T follicular helper cell (primary cell): Measurements from ENCODE around the gene TMEM11.

ENCODE experiments used
- DNase-seq: peaks from one replicate; pipeline ENCODE4 v3.0.0-alpha.2; 2020; ENCODE audit warnings: low read depth

TMEM11 gene

GRCh38 chr17:21162394-21162775 is 51.6 kb downstream of the TMEM11 start:
- no peak for DNase-seq

GRCh38 chr17:21161498-21162393 is 52.2 kb downstream of the TMEM11 start:
- DNase-seq: no peak

GRCh38 chr17:21160401-21160800 is 53.6 kb downstream of the TMEM11 start:
- DNase-seq: no peak

GRCh38 chr17:21157586-21158370 is 56.2 kb downstream of the TMEM11 start:
- DNase-seq: no peak

GRCh38 chr17:21152731-21153130 is 61.2 kb downstream of the TMEM11 start:
- DNase-seq: no peak

GRCh38 chr17:21149621-21150020 is 64.3 kb downstream of the TMEM11 start:
- DNase-seq: no peak
